Measurements from ENCODE around the gene SKAP1.
"Not testable (repeated sequence)": the region's sequence is repeated elsewhere in the genome, so short reads cannot be mapped to it uniquely, and the experiment has no call there.

DNA sequence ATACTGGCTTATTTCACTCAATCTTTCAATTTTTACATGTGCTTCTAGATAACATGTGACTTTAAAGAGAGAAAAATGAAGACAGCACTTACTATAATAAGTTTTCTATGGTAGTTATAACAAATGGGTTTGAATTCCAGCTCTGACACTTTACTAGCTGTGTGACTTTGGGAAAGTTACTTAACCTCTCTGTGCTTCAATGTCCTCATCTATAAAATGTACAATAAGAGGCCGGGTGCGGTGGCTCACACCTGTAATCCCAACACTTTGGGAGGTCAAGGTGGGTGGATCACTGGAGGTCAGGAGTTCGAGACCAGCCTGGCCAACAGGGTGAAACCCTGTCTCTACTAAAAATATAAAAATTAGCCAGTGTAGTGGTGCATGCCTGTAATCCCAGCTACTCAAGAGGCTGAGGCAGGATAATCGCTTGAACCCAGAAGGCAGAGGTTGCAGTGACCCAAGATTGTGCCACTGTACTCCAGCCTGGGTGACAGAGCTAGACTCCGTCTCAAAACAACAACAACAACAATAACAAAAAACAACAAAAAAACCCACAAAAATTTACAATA lies 184.5 kb downstream of the SKAP1 start:
- TF ChIP-seq, protein P1, sequence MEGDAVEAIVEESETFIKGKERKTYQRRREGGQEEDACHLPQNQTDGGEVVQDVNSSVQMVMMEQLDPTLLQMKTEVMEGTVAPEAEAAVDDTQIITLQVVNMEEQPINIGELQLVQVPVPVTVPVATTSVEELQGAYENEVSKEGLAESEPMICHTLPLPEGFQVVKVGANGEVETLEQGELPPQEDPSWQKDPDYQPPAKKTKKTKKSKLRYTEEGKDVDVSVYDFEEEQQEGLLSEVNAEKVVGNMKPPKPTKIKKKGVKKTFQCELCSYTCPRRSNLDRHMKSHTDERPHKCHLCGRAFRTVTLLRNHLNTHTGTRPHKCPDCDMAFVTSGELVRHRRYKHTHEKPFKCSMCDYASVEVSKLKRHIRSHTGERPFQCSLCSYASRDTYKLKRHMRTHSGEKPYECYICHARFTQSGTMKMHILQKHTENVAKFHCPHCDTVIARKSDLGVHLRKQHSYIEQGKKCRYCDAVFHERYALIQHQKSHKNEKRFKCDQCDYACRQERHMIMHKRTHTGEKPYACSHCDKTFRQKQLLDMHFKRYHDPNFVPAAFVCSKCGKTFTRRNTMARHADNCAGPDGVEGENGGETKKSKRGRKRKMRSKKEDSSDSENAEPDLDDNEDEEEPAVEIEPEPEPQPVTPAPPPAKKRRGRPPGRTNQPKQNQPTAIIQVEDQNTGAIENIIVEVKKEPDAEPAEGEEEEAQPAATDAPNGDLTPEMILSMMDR (IDR thresholded peaks at IDR 0.05): not testable (repeated sequence)
- TF ChIP-seq POLR2A (IDR thresholded peaks at IDR 0.05; ENCODE audit: low read depth); POLR2AphosphoS5 (IDR thresholded peaks at IDR 0.05): not testable (repeated sequence)

All from esophagus muscularis mucosa (tissue), 3 donors.